ENCODE results near the gene TEX11. TPM values are rescaled to one million over a fixed set of nuclear protein-coding genes. Genes with fewer than 3 reads are reported as not detected.

TEX11 gene
- total RNA-seq, 1 donor from 2014 or later = not detected

- no peaks in the 10 kb centered on the region for H3K36me3 ChIP-seq (ENCODE audit: insufficient read depth, low read length)
- no peaks in the 10 kb centered on the region for H3K79me2 ChIP-seq (ENCODE audit: insufficient read depth, low read length)
- H3K27me3 Mint-ChIP-seq (ENCODE audit: low read depth, unreplicated experiment) = no peaks in the 10 kb centered on the region
- no peak overlapping the region for H3K9ac ChIP-seq (ENCODE audit: low read length)
- peaks cover 3% of the 10 kb centered on the region for H3K9me3 Mint-ChIP-seq (ENCODE audit: unreplicated experiment)
- no peaks in the 10 kb centered on the region for H3K27me3 ChIP-seq (ENCODE audit: insufficient read depth, low read length)
- H3K36me3 Mint-ChIP-seq (ENCODE audit: low read depth, unreplicated experiment) = no peaks in the 10 kb centered on the region
- no peaks in the 10 kb centered on the region for H4K20me1 ChIP-seq (ENCODE audit: insufficient read depth, low read length)
- H3K9me3 ChIP-seq (ENCODE audit: insufficient read depth, low read depth, low read length) = no peaks in the 10 kb centered on the region
- H3K27ac ChIP-seq (ENCODE audit: low read depth, low read length) = no peak overlapping the region
- no peak overlapping the region for H3K4me3 ChIP-seq (ENCODE audit: insufficient read depth, low read depth, low read length)
- no peak overlapping the region for H3K4me3 Mint-ChIP-seq (ENCODE audit: unreplicated experiment)
- no peak overlapping the region for H3K27ac Mint-ChIP-seq (ENCODE audit: unreplicated experiment)
- no peak overlapping the region for H3K4me2 ChIP-seq (ENCODE audit: low read length)
- no peaks in the 10 kb centered on the region for H3K4me1 Mint-ChIP-seq (ENCODE audit: low read depth, unreplicated experiment)
- TF ChIP-seq CTCF (IDR thresholded peaks at IDR 0.05; ENCODE audit: insufficient read depth, low read depth, low read length) (no peak), EZH2 (IDR thresholded peaks at IDR 0.05; ENCODE audit: insufficient read depth, low read length) (no peak)
- H3K4me1 ChIP-seq (ENCODE audit: insufficient read depth, low read length) = no peaks in the 10 kb centered on the region
- FAIRE-seq (no peak), DNase-seq (ENCODE audit: low read depth) (no peak)
- no peak overlapping the region for H2AFZ ChIP-seq (ENCODE audit: low read depth, low read length)
Observed at GRCh38 chrX:70675284-70675683, 233.2 kb downstream of the TEX11 start.

GRCh38 chrX:70672326-70672725 lies 236.2 kb downstream of the TEX11 start:
- Histone ChIP-seq H3K27ac (ENCODE audit: low read depth, low read length) (no peak overlapping the region), H3K4me1 (ENCODE audit: insufficient read depth, low read length) (no peaks in the 10 kb centered on the region), H3K27me3 (ENCODE audit: insufficient read depth, low read length) (peaks cover 4% of the 10 kb centered on the region), H3K9ac (ENCODE audit: low read length) (no peak overlapping the region), H3K36me3 (ENCODE audit: insufficient read depth, low read length) (no peaks in the 10 kb centered on the region), H3K9me3 (ENCODE audit: insufficient read depth, low read depth, low read length) (no peaks in the 10 kb centered on the region), H4K20me1 (ENCODE audit: insufficient read depth, low read length) (no peaks in the 10 kb centered on the region), H3K4me3 (ENCODE audit: insufficient read depth, low read depth, low read length) (no peak overlapping the region), H3K79me2 (ENCODE audit: insufficient read depth, low read length) (no peaks in the 10 kb centered on the region), H3K4me2 (ENCODE audit: low read length) (no peak overlapping the region), H2AFZ (ENCODE audit: low read depth, low read length) (no peak overlapping the region)
- Mint-ChIP-seq H3K27me3 (ENCODE audit: low read depth, unreplicated experiment) (no peaks in the 10 kb centered on the region), H3K9me3 (ENCODE audit: unreplicated experiment) (peaks cover 3% of the 10 kb centered on the region), H3K4me3 (ENCODE audit: unreplicated experiment) (no peak overlapping the region), H3K27ac (ENCODE audit: unreplicated experiment) (no peak overlapping the region), H3K36me3 (ENCODE audit: low read depth, unreplicated experiment) (no peaks in the 10 kb centered on the region), H3K4me1 (ENCODE audit: low read depth, unreplicated experiment) (no peaks in the 10 kb centered on the region)
- no peak for FAIRE-seq
- DNase-seq (ENCODE audit: low read depth) = no peak
- TF ChIP-seq CTCF (IDR thresholded peaks at IDR 0.05; ENCODE audit: insufficient read depth, low read depth, low read length) = no peak

GRCh38 chrX:70669120-70669519 lies 239.4 kb downstream of the TEX11 start:
- FAIRE-seq = peak; percentile 69
- peaks cover 4% of the 10 kb centered on the region for H3K27me3 ChIP-seq (ENCODE audit: insufficient read depth, low read length)
- H3K27ac ChIP-seq (ENCODE audit: low read depth, low read length) = no peak overlapping the region
- no peaks in the 10 kb centered on the region for H3K9me3 ChIP-seq (ENCODE audit: insufficient read depth, low read depth, low read length)
- Mint-ChIP-seq H3K36me3 (ENCODE audit: low read depth, unreplicated experiment) (no peaks in the 10 kb centered on the region), H3K4me1 (ENCODE audit: low read depth, unreplicated experiment) (no peaks in the 10 kb centered on the region), H3K4me3 (ENCODE audit: unreplicated experiment) (no peak overlapping the region), H3K27ac (ENCODE audit: unreplicated experiment) (no peak overlapping the region), H3K27me3 (ENCODE audit: low read depth, unreplicated experiment) (no peaks in the 10 kb centered on the region), H3K9me3 (ENCODE audit: unreplicated experiment) (peaks cover 3% of the 10 kb centered on the region)
- H3K4me2 ChIP-seq (ENCODE audit: low read length) = no peak overlapping the region
- H4K20me1 ChIP-seq (ENCODE audit: insufficient read depth, low read length) = no peaks in the 10 kb centered on the region
- no peaks in the 10 kb centered on the region for H3K79me2 ChIP-seq (ENCODE audit: insufficient read depth, low read length)
- H2AFZ ChIP-seq (ENCODE audit: low read depth, low read length) = no peak overlapping the region
- TF ChIP-seq EZH2 (IDR thresholded peaks at IDR 0.05; ENCODE audit: insufficient read depth, low read length) (no peak), CTCF (IDR thresholded peaks at IDR 0.05; ENCODE audit: insufficient read depth, low read depth, low read length) (no peak)
- no peak overlapping the region for H3K9ac ChIP-seq (ENCODE audit: low read length)
- DNase-seq (ENCODE audit: low read depth) = no peak
- H3K4me3 ChIP-seq (ENCODE audit: insufficient read depth, low read depth, low read length) = no peak overlapping the region
- no peaks in the 10 kb centered on the region for H3K36me3 ChIP-seq (ENCODE audit: insufficient read depth, low read length)
- no peaks in the 10 kb centered on the region for H3K4me1 ChIP-seq (ENCODE audit: insufficient read depth, low read length)

All from astrocyte (in vitro differentiated cells and primary cell).